HEK293T (cell line): ENCODE measurements around the gene AARS2.

Experiments
- ARNT ChIP-seq: fragments of 450-650 bp; IDR thresholded peaks from 2 replicates; pipeline ENCODE4 v1.6.1; 2017; ENCODE audit warnings: mild to moderate bottlenecking
- BHLHE40 ChIP-seq: fragments of 450-650 bp; IDR thresholded peaks from 2 replicates; pipeline ENCODE4 v1.6.1; 2016; ENCODE audit warnings: mild to moderate bottlenecking, moderate library complexity, borderline replicate concordance
- CTBP1 ChIP-seq: fragments of 450-650 bp; IDR thresholded peaks from 2 replicates; pipeline ENCODE4 v1.6.1; 2016; ENCODE audit warnings: borderline replicate concordance
- ELF4 ChIP-seq: fragments of 450-650 bp; IDR thresholded peaks from 2 replicates; pipeline ENCODE4 v1.6.1; 2017; ENCODE audit warnings: antibody characterized with exemption
- FOXK2 ChIP-seq: fragments of 450-650 bp; IDR thresholded peaks from 2 replicates; pipeline ENCODE4 v1.6.1; 2016; ENCODE audit warnings: mild to moderate bottlenecking
- FOXM1 ChIP-seq: fragments of 450-650 bp; IDR thresholded peaks from 2 replicates; pipeline ENCODE4 v1.6.1; 2017; ENCODE audit warnings: mild to moderate bottlenecking, borderline replicate concordance
- L3MBTL2 ChIP-seq: fragments of 450-650 bp; conservative IDR thresholded peaks from 2 replicates; pipeline ENCODE4 v1.6.1; 2016; ENCODE audit warnings: mild to moderate bottlenecking
- LEF1 ChIP-seq: fragments of 450-650 bp; IDR thresholded peaks from 2 replicates; pipeline ENCODE4 v1.6.1; 2017; ENCODE audit warnings: mild to moderate bottlenecking, borderline replicate concordance
- NFRKB ChIP-seq: fragments of 450-650 bp; IDR thresholded peaks from 2 replicates; pipeline ENCODE4 v1.6.1; 2016; ENCODE audit warnings: mild to moderate bottlenecking, moderate library complexity
- SP1 ChIP-seq: fragments of 450-650 bp; IDR thresholded peaks from 2 replicates; pipeline ENCODE4 v1.6.1; 2017
- SUZ12 ChIP-seq: fragments of 450-650 bp; IDR thresholded peaks from 2 replicates; pipeline ENCODE4 v1.6.1; 2016; ENCODE audit warnings: mild to moderate bottlenecking
- TARDBP ChIP-seq: fragments of 450-650 bp; IDR thresholded peaks from 2 replicates; pipeline ENCODE4 v1.6.1; 2016
- ZNF384 ChIP-seq: fragments of 450-650 bp; IDR thresholded peaks from 2 replicates; pipeline ENCODE4 v1.6.1; 2016
- TF ChIP-seq, protein P1 (sequence below): fragments of 450-650 bp; IDR thresholded peaks from 2 replicates; pipeline ENCODE4 v1.6.1; 2016

DNA sequence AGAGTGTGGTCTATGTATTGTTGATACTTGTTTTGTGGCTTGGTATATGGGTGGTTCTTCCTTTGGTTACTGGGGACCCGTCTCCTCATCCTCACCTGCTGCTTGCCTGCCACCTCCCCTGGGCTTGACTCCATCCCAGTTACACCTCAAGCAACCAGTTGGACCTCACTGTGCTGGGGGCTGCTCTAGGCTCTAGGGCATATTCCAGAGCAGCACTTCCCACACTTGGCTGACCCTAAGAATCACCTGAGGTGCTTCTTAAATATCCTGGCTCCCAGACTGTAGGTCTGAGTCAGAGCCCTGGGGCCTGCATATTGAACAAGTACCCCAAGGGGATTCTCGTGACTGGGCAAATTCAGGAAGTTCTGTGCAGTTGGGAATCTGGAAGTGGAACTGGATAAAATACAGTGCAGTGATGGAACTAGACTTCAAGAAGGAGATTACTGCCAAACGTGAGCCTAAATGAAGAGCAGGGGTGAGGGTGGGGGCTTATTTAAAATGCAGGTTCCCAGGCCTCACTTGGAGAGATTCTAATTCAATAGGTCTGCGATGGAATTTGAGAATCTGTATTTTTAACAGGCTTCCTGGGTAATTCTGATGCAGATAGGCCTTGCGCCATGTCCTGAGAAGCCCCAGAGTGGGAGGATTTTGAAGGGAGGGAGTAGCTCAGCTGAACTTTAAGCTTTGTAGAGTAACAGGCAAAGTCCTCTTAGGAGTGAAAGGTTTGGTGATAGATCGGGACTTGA lies 36.9 kb upstream of the AARS2 start:
- TF ChIP-seq FOXM1, result no peak
- TF ChIP-seq BHLHE40, result no peak
- TF ChIP-seq ARNT, result no peak
- TF ChIP-seq SUZ12, result no peak
- TF ChIP-seq TARDBP, result no peak
- TF ChIP-seq ELF4, result no peak
- TF ChIP-seq LEF1, result no peak
- no peak for TF ChIP-seq SP1
- no peak for TF ChIP-seq ZNF384
- TF ChIP-seq CTBP1, result no peak
- TF ChIP-seq FOXK2, result no peak
- no peak for TF ChIP-seq L3MBTL2
- no peak for TF ChIP-seq NFRKB
- TF ChIP-seq, protein P1, sequence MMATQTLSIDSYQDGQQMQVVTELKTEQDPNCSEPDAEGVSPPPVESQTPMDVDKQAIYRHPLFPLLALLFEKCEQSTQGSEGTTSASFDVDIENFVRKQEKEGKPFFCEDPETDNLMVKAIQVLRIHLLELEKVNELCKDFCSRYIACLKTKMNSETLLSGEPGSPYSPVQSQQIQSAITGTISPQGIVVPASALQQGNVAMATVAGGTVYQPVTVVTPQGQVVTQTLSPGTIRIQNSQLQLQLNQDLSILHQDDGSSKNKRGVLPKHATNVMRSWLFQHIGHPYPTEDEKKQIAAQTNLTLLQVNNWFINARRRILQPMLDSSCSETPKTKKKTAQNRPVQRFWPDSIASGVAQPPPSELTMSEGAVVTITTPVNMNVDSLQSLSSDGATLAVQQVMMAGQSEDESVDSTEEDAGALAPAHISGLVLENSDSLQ, result no peak
